NCI-H1436 treated with DMSO at 0.1 percent for 48 hours (cell line): ENCODE data around the gene LAG3.

ENCODE experiments used
- DNase-seq: peaks from one replicate; lab custom pipeline; 2025; lab: John Stamatoyannopoulos, UW

LAG3 gene

DNA sequence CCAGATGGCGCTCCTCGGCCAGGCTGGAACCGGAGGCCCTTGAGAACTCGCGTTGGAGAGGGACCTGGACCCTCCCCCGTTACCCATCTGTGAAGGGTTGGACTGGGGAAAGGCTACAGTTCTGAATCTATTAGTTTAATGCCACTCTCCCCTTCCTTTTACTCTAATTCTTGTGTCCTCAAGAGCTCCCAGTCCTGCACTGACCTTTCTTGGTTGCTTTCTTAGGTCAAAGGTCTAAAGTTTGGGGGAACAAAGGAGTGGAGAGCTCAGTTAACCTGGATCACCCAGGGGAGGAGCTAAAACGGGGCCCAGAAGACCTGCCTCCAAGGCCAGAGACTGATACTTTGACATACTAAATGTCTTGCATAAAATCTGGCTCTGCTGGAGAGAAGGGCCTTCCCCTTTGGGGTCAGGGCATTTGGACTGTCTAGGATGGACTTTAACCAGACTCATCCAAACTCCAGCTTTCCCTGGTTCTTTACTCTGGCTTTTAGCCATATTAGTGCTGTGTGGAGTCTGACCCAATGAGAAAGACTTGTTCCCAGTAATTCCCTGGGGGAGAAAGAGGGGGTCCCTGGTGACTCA lies 18.5 kb upstream of the LAG3 start:
- no peak for DNase-seq

DNA sequence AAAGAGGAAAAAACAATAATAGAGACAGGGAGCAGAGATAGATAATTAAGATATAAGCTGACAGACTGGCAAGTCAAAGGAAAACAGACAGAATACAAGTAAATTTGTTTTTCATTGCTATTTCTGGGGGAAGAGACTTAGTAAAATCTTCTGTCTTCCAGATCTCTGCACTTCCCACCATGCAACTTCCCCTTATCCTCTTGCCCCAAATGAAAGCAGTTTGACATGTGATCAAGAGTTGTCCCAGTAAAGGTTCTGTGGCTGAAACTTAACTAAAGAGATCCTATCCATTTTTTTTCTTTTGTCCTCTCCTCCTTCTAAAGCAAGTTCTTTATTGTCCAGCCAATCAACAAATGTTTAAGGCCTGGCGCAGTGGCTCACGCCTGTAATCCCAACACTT lies 17.9 kb upstream of the LAG3 start:
- DNase-seq, result no peak

- no peak for DNase-seq
Measured at GRCh38 chr12:6757028-6757690, 15.2 kb upstream of the LAG3 start.

GRCh38 chr12:6758506-6759095 lies 13.7 kb upstream of the LAG3 start:
- DNase-seq, result no peak

- no peak for DNase-seq
Measured at GRCh38 chr12:6759741-6760140, 12.6 kb upstream of the LAG3 start.

DNA sequence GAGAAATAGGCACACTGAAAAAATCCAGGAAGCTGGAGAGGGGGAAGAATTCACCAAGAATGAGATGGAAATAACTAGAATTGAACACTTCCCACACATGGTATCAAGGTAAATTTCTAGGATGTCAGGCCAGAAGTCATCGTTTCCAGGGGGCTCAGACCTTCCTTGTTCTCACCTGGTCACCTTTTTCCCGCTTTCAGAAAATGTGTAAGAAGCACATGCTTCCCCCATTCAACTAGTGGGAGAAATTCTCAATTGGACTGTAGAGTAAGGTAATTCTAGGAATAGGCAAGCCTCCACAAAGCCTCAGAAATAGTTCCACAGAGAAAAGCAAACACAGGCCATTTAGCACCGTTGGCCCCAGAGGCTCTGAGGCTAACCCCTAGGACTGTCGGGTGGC lies 8.9 kb upstream of the LAG3 start:
- DNase-seq, result no peak

DNA sequence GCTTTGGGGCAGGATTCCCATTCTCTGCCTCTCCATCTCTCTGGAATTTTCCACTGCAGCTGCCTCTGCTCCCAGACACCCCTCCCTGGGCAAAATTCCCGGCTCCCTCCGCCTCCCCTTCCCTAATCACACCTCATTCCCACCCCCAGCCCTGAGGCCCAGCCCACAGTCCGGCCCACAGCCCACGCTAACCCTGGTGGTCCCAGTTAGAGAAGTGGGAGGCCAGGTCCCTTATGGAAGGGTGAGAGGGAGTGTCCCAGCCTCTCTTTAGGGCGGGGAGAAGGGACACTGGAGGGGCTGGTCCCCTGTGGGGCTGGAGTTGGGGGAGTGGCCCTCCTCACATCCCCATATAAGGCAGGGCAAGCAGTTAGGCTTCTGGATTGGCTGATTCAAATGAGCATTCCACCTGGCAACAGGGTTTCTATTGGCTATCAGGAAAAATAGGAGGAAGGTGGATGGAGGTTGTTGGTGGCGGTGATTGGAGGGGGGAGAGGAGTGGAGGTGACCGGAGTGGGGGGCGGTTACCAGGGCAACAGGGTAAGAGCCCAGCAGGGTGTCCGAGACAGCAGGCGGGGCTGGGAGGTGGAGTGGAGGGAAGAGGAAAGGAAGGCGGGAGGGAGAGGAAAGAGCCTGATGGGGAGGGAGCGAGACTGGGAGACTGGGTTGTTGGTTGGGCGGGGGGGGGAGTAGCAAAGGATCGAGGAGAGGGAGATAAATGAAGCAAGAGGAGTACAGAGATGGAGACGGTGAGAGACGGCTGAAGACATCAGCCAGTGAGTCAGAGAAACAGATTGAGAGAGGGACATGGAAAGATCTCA lies 8.1 kb upstream of the LAG3 start:
- DNase-seq, result peak; percentile 98

DNA sequence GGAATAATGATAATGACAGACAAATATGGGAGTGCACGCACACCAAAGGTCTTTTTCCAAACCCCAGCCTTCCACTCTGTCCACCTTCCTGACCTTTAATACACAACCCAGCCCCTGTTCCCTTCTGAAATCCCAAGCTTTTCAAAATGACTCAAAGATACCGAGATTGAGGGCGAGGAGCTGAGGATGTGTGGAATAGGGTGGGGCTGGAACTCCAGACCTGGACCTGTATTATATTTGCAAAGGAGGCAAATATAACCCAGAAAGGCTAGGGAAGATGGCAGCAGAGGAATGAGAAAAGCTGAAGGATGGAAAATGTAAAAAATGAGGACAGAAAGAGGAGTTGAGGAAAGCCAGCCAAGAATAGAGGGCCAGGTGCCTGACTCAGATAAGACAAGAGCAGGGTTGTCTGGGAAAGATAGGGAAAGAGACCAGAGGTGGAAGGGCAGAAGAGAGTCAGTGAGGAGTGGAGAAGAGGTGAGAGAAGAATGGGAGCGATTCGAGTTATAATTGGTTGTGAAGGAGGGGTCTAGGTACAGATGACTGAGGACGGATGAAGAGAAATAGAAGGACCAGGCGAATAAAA lies 7.2 kb upstream of the LAG3 start:
- no peak for DNase-seq

DNA sequence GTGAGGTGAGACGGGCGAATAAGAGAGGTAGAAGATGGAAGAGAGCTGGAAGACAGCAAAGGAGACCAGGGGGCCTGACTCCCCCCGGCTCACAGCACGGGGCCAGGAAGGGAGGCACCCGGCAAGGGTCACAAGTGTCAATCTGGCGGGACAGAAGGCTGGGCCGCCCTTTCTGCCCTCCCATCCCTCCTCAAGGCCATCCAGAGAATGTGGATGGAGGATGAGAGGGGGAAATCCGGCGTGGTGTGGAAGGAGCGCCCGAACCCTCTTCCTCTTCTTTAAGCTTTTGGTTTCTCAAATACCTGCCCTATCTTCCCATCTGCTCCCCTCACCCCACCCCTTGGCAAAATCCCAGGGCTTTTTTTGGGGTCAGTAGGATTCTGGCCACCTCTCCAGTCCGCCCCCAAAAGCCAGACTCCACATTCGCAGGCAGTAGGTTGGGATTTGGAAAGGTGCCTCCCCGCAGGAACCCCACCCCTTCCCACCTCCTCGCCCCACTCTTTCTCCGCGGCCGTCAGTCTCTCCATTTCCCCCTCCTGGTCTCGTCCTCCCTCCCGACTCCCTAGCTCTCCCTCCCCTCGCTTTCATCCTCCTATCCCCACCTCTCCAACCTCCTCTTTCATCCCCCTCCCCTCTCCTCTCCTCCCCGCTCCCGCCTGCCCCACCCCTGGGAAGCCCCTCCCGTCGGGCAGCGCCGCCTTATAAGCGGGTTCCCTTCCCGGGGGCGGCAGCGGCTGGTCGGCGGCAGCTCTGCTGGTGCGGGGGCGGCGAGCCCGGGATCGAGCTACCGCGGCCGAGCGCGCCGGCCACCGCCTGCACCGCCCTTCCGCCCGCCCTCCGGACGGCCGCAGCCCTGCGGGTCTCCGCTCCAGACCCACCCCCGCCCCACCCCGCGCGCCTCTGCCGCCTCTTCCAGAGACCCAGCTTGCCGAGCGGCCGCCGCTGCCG lies 6.4 kb upstream of the LAG3 start, which contains the start of gene PTMS:
Gene PTMS (plus strand): TSS at position 730 of the 948 bp plus-strand sequence. CDS start 343 bp downstream, outside the sequence.
- DNase-seq, result peak; percentile 68

- DNase-seq, result no peak
Measured at GRCh38 chr12:6766651-6767349, 5.5 kb upstream of the LAG3 start.

GRCh38 chr12:6767353-6768319 lies 4.7 kb upstream of the LAG3 start:
- DNase-seq, result no peak

DNA sequence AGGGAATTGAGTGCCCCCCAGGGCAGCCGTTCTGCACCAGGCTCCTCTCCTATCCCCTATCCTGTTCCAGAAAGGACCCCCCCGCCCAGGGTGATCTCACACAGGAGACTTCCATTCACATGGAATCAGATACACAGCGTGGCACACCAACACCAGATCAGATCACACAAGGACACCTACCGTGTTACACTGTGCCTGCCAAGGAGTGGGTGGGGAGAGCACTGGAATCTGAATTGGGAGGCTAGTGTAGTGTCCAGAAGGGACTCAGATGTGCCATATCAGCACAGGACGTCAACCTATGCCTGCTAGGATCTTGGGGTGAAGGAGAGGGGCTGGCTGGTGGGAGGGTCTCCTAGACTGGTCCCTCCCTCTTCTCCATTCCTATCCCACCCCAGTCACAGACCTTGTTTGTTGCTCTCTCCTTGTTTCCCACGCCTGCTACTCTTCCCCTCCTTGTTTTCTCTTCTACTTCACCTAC lies 3.8 kb upstream of the LAG3 start:
- DNase-seq, result no peak

GRCh38 chr12:6768990-6769389 lies 3.3 kb upstream of the LAG3 start:
- DNase-seq, result no peak

GRCh38 chr12:6769666-6770065 lies 2.7 kb upstream of the LAG3 start:
- DNase-seq, result no peak

GRCh38 chr12:6770094-6770493 lies 2.2 kb upstream of the LAG3 start:
- no peak for DNase-seq

DNA sequence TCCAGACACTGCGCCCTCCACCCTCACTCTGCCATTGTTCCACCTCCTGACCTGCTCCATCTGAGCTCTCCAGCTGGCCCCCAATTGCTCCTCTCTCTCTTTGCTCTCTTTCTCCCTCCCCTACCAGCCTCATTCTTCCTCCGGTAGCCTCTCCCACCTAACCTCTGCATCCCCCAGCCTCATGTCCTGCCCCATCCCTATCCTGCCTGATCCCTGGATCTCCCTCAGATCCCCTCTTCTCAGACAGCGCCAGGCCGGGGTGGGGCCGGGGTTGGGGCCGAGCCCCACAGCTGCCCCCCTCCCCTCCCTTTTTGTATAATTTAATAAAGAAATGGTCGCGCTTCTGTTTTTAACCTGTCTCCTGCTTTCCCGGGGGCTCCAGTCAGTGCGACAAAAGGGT lies 1.7 kb upstream of the LAG3 start:
- DNase-seq, result no peak

- DNase-seq, result no peak
Measured at GRCh38 chr12:6771091-6771495, 1.2 kb upstream of the LAG3 start.

- DNase-seq, result no peak
Measured at GRCh38 chr12:6771509-6772330, 600 bp upstream of the LAG3 start.
